Fibroblast of villous mesenchyme (primary cell): ENCODE results near the gene MTUS2. TPM values are rescaled to one million over a fixed set of nuclear protein-coding genes. Genes with fewer than 3 reads are reported as not detected.

Source experiments
- DNase-seq: peaks from one replicate; pipeline ENCODE4 v3.0.0-alpha.2; 2010; ENCODE audit warnings: low read depth
- H3K4me3 ChIP-seq: 2 replicates; pipeline ENCODE4 v1.5.1; 2011; ENCODE audit warnings: low read depth, mild to moderate bottlenecking, low read length
- CTCF ChIP-seq: IDR thresholded peaks from 2 replicates; pipeline ENCODE4 v1.5.1; 2012; ENCODE audit warnings: low read depth, mild to moderate bottlenecking, low read length; ENCODE audit not compliant: insufficient read depth
- total RNA-seq: library from RNA; depleted of rRNA; stranded (reverse); fragments of >200 nt; gene quantifications from 2 replicates; pipeline ENCODE4 v1.2.3, GENCODE V29; 2012

MTUS2 gene
- total RNA-seq, 1 donor: 1.3 TPM

DNA sequence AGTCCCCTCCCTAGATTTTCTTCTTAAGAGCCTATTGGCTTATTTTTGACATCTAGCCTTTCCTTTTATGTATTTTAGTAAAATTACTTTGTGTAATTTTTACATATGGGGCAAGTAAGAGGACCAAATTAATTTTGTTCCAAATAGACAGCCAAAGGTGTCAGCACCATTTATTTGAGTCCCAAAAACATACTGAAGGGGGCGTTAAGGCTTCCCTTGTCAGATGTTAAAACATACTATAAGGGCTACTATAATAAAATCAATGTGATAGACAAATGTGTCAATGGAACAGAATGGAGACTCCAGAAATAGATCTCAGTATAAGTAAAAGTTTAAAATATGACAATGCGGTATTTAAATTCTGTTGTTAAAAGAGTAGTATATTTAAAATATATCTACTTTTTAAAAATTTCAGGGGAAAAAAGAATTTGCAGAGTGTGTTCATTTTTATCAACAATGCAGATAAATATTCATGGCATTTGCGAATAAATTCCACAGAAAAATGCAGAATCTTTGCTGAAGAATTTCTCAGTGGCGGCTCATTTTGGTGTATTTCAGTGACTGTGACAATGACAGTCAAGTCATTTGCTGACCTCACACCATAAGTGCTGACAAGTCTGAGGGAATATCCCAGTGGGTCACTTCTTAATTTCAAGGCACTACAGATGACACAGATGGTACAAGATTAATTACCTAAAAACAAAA is 133.7 kb downstream of the MTUS2 start:
- no peak for TF ChIP-seq CTCF
- no peak for DNase-seq
- H3K4me3 ChIP-seq: no peak overlapping the region

DNA sequence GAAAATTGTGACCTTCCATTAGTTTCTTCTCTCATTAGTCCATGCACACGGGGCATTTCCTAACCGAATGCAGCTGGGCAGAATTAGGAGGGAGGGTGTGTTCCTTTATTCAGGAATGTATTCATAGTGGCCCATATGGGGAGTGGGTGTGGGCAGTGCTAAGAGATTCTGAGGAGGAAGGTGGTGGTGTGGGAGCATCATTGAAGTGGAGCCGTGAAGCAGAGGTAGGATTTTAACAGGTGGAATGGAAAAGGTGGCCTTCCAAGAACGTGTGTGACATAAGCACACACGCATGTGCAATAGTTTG is 134.2 kb downstream of the MTUS2 start:
- no peak for TF ChIP-seq CTCF
- no peak overlapping the region for H3K4me3 ChIP-seq
- no peak for DNase-seq

DNA sequence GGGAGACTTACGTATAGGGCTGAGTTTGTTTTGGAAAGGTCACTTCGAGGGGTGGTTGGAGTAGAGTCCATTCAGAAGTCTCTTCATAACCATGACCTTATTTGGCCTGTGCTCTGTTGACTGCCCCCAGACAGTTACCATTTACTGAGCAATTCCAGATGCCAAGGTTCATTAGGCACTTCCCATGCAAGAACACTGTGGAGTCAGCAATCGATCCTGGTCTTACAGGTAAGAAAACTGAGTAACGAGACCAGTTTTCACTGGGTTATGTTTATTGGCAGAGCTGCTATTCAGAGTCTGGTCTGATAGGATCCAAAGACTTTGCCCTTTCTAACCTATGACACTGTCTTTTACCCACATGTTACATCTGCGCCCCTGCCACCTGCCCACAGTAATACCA is 134.7 kb downstream of the MTUS2 start:
- TF ChIP-seq CTCF: no peak
- DNase-seq: no peak
- no peak overlapping the region for H3K4me3 ChIP-seq

DNA sequence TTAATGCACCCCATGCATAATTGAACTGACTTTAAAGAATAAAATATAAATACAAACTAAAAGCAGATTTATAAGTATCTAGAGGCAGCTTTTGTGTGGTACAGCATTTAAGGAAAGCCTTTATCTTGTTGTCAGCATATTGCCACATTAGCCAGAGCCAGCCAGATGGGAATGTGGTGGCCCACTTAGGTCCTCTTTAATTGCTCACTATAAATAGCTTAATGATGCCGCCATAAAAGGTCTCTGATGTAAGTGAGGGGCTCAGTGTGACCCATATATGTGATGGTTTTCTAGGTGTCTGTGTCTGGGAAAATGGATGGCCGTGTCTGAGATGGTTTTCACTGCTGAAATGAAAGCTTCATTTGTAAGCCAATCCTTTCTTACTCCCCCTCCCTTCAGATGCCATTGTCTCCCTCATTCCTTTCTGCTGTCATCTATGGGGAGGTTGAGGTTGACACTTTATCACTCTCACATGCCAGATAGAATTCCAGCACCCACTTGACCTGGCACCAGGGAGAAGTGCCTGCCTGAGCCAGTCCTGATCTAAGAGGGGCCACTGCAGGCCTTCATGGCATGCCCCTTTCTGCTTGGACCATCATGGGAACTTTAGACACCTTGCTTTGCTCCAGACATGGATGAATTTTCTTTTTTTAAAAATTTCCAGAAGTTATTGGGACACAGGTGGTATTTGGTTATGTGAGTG is 135.3 kb downstream of the MTUS2 start:
- no peak overlapping the region for H3K4me3 ChIP-seq
- DNase-seq: no peak
- no peak for TF ChIP-seq CTCF

- no peak for DNase-seq
- no peak overlapping the region for H3K4me3 ChIP-seq
- no peak for TF ChIP-seq CTCF
Observed at GRCh38 chr13:28958018-28958417, 137.9 kb downstream of the MTUS2 start.

DNA sequence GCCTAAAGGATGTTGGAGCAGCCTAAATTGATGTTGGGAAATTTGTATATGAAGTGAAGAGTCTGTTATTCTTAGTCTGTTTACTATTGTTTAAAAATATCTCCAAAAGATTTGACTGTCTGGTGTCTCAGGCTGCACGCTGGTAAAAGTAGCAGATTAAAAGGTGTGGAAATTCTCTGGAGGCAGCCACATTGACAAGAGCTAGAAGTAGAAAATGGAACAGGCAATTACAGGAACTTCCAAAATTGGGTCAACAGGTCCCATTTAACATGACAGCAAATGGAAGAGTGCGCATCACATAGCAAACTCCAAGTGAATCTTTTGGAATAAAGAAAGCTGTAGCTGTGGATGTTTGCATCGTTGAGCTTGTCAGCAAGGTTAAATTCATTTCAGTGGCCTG is 138.3 kb downstream of the MTUS2 start:
- no peak for DNase-seq
- TF ChIP-seq CTCF: no peak
- H3K4me3 ChIP-seq: no peak overlapping the region
